AG09309 (cell line): ENCODE data around the gene PLCXD1.

Source experiments
- DNase-seq: peaks from one replicate; pipeline ENCODE4 v3.0.0-alpha.2; 2010; ENCODE audit warnings: low read depth
- H3K4me3 ChIP-seq: 2 replicates; pipeline ENCODE4 v1.5.1; 2011; ENCODE audit warnings: mild to moderate bottlenecking, low read depth, low read length, moderate library complexity; ENCODE audit not compliant: control insufficient read depth
- CTCF ChIP-seq: IDR thresholded peaks from 2 replicates; pipeline ENCODE4 v1.5.1; 2011; ENCODE audit warnings: mild to moderate bottlenecking, low read depth, low read length, inconsistent platforms; ENCODE audit not compliant: insufficient read depth, control insufficient read depth; ENCODE audit errors: missing control alignments

Gene PLCXD1

GRCh38 chrX:314049-314448, 32.9 kb downstream of the PLCXD1 start:
- no peak for TF ChIP-seq CTCF
- DNase-seq = no peak
- no peak overlapping the region for H3K4me3 ChIP-seq

- DNase-seq = no peak
- no peak for TF ChIP-seq CTCF
- no peak overlapping the region for H3K4me3 ChIP-seq
Observed at GRCh38 chrX:314781-315595, 33.8 kb downstream of the PLCXD1 start.

GRCh38 chrX:316351-317325, 35.5 kb downstream of the PLCXD1 start:
- no peak for DNase-seq
- H3K4me3 ChIP-seq = no peak overlapping the region
- no peak for TF ChIP-seq CTCF

- H3K4me3 ChIP-seq = peak overlapping the region; percentile 59
- TF ChIP-seq CTCF = no peak
- no peak for DNase-seq
Observed at GRCh38 chrX:317424-318067, 36.4 kb downstream of the PLCXD1 start.

- DNase-seq = peak; percentile 92
- H3K4me3 ChIP-seq = peak overlapping the region; percentile 59
- no peak for TF ChIP-seq CTCF
Observed at GRCh38 chrX:318068-318738, 37.0 kb downstream of the PLCXD1 start.
